Esophagus muscularis mucosa (tissue), 4 donors: ENCODE data around the gene FNDC11.
A peak's percentile ranks its signal among the peaks of the same experiment; 100 is the strongest.

Experiments used
- EP300 ChIP-seq: sonication (generic); formaldehyde crosslinking; IDR thresholded peaks from one replicate; pipeline ENCODE4 v1.6.1; 2017; ENCODE audit warnings: antibody characterized with exemption
- POLR2A ChIP-seq: fragments of 450-650 bp; IDR thresholded peaks from one replicate; pipeline ENCODE4 v1.6.1; 2017; ENCODE audit warnings: antibody characterized with exemption, moderate library complexity, mild to moderate bottlenecking, low read depth
- POLR2AphosphoS5 ChIP-seq, 2 donors: sonication (generic); formaldehyde crosslinking; IDR thresholded peaks; one replicate each; pipeline ENCODE4 v1.6.1; 2017; ENCODE audit warnings: antibody characterized with exemption in 2 of 2
- TF ChIP-seq, protein P1 (sequence below), 3 experiments: fragments of 200-600 bp in 2 of 3; fragments of 450-650 bp in 1 of 3; sonication (generic) in 2 of 3; IDR thresholded peaks; one replicate each; pipeline ENCODE4 v1.5.1; 2017 to 2019; ENCODE audit warnings: antibody characterized with exemption in 3 of 3, mild to moderate bottlenecking in 2 of 3, moderate library complexity in 1 of 3

DNA sequence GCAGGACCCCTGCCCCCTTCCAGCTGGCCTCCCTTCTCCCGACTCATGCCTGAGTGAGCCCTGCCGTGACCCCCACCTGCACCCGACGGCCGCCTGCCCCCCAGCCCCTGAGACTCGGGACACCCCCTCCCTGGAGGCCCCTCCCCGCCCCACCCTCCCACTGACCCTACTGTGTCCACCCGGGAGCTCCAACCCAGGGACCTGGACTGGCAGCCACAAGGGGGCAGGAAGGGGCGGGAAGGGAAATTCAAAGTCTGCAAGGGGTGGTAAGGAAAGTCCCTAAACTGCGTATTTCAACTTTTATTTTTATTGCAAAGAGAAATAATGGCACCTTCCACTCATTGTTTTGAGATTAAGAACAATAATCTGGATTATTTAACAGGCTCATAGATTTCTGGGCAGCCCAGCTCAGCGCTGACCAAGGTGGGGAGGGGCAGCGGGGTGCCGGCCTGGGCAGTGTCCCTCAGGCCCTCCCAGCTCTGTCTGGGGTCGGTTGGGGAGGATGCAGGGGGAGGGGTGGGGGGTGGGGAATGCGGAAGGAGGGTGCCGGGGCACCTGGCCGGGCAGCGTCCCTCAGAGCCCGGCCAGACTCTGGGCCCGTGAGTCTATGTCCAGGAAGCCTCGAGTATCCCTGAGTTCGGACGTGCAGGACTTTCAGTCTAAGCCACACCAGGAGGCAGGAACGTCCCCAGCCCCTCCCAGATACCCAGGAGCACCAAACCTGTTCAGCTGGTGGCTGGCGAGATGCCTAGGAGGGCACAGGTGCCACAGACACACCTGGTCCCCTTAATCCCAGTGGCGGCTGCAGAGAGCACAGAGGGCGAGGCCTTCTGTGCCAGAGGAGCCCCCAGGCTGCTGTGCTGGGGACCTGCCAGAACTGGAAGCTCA is 15.5 kb upstream of the FNDC11 start:
- TF ChIP-seq, protein P1, sequence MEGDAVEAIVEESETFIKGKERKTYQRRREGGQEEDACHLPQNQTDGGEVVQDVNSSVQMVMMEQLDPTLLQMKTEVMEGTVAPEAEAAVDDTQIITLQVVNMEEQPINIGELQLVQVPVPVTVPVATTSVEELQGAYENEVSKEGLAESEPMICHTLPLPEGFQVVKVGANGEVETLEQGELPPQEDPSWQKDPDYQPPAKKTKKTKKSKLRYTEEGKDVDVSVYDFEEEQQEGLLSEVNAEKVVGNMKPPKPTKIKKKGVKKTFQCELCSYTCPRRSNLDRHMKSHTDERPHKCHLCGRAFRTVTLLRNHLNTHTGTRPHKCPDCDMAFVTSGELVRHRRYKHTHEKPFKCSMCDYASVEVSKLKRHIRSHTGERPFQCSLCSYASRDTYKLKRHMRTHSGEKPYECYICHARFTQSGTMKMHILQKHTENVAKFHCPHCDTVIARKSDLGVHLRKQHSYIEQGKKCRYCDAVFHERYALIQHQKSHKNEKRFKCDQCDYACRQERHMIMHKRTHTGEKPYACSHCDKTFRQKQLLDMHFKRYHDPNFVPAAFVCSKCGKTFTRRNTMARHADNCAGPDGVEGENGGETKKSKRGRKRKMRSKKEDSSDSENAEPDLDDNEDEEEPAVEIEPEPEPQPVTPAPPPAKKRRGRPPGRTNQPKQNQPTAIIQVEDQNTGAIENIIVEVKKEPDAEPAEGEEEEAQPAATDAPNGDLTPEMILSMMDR (IDR thresholded peaks at IDR 0.05) = peak in 1 of 3 experiments; percentile 14
- no peak for TF ChIP-seq POLR2AphosphoS5 (IDR thresholded peaks at IDR 0.05)
- TF ChIP-seq POLR2A = no peak
- no peak for TF ChIP-seq EP300
